Stimulated activated CD8-positive, alpha-beta memory T cell treated with anti-CD3 and anti-CD28 coated beads, Interleukin-2, amount 100 ng/mL, for 1 hour (primary cell): ENCODE results near the gene ZNF83.
"Not testable (repeated sequence)": the region's sequence is repeated elsewhere in the genome, so short reads cannot be mapped to it uniquely, and the experiment has no call there.

Experiments
- DNase-seq, 2 donors: peaks; one replicate each; pipeline ENCODE4 v3.0.0-alpha.2; 2020; ENCODE audit warnings: low read depth in 2 of 2

Gene ZNF83

DNA sequence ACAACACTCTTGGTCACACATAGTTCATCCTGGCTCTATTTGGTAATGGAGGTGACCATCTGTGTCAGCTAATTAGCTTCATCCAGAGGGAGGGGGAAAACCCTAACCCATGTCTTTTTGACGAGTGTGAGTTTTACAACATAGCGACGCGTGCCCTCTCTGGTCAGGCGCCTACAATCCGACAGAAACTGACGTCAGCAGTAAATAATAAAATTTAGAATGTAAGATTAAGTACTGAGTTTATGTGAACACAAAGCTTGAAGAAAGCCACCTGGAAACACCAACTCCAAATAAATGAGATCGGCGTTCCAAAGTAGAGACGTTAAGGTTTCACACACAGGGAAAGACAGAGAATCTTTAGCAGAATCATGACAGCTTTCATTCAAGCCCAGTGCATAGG lies 1.8 kb upstream of the ZNF83 start:
- no peak for DNase-seq

DNA sequence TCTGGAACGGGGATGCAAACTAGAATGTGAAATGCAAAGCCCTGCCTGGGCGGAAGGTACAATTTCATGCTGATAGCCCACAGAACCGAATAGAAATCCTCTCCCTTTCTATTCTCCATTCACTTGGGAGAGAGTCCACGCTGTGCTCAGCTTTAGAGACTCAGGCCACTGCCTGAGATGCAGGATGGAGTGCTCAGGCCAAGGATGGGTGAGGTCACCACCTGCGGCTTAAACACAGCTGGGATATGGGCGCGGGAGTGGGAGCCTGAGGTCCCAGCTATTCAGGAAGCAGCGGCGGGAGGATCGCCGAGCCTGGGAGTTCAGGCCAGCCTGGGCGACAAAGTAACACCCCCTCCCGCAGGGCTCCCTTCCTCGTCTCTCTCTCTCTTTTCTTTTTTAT lies 446 bp upstream of the ZNF83 start:
- DNase-seq = no peak

DNA sequence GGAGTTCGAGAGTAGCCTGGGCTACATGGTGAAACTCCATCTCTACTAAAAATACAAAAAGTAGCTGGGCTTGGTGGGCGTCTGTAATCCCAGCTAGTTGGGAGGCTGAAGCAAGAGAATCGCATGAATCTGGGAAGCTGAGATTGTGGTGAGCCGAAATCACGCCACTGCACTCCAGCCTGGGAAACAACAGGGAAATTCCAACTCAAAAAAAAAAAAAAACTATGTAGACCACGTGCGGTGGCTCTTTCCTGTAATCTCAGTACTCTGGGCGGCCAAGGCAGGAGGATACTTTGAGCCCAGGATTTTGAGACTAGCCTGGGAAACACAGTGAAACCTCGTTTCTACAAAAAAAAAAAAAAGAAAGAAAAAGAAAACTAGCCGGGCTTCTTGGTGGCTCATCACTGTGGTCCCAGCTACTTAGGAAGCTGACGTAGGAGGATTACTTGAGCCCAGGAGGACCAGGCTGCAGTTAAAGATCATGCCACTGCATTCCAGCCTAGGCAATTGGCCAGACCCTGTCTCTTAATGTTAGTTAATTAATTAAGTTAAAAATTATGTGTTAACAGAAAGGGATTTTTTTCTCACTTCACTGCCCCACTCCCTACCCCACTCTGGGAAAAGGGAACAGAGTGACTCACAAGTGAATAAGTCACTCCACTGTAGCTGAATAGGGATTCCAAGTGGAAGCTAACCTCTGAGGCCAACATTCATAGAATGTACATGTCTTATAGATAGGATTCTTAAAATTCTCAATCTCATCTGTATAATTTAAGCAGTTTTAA lies 2.2 kb downstream of the ZNF83 start:
- no peak for DNase-seq

DNA sequence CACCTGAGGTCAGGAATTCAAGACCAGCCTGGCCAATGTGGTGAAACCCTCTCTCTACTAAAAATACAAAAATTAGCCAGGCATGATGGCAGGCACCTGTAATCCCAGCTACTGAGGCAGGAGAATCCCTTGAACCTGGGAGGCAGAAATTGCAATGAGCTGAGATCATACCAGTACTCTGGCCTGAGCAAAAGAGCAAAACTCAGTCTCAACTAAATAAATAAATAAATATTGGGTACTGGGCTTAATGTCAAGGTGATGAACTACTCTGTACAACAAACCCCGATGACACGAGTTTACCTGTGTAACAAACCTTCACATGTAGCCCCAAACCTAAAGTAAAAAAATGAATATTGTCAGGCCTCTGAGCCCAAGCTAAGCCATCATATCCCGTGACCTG lies 10.7 kb downstream of the ZNF83 start:
- not testable (repeated sequence) for DNase-seq

DNA sequence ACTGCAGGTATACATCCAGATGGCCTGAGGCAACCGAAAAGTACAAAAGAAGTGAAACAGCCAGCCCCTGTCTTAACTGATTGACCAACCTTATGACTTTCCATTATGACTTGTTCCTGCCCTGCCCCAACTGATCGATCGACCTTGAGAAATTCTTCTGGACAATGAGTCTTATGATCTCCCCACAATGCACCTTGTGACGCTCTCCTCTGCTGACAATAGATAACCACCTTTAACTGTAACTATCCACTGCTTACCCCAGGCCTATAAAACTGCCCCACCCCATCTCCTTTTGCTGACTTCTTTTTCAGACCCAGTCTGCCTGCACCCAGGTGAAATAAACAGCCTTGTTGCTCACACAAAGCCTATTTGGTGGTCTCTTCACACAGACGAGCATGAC lies 11.2 kb downstream of the ZNF83 start:
- DNase-seq = no peak

DNA sequence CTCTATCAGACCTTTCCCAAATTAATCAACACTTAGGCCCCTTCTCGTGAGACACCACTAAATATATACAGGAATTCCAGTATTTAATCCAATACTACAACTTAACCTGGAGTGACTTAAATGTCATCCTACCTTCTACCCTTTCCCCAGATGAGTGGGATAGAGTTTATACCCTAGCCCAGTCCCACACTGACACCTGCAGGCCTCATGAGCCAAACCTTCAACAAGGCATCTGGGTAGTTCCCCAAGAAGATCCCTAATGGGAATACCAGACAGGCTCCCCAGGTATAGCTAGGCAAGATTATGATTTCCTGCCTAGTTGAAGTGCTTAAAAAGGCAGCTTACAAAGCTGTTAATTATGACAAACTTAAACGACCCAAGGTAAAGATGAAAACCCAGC lies 15.9 kb downstream of the ZNF83 start:
- no peak for DNase-seq

DNA sequence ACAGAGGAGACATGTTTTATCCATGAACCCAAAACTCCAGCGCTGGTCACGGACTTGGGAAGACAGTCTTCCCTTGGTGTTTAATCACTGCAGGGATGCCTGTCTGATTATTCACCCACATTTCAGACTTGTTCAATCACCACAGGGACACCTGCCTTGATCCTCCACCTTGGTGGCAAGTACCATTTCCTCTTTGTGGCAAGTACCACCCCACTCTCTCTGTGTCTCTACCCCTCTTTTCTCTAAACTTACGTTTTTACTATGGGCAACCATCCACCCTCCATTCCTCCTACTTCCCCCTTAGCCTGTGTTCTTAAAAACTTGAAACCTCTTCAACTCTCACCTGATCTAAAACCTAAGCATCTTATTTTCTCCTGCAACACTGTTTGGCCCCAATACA lies 16.8 kb downstream of the ZNF83 start:
- DNase-seq = no peak

DNA sequence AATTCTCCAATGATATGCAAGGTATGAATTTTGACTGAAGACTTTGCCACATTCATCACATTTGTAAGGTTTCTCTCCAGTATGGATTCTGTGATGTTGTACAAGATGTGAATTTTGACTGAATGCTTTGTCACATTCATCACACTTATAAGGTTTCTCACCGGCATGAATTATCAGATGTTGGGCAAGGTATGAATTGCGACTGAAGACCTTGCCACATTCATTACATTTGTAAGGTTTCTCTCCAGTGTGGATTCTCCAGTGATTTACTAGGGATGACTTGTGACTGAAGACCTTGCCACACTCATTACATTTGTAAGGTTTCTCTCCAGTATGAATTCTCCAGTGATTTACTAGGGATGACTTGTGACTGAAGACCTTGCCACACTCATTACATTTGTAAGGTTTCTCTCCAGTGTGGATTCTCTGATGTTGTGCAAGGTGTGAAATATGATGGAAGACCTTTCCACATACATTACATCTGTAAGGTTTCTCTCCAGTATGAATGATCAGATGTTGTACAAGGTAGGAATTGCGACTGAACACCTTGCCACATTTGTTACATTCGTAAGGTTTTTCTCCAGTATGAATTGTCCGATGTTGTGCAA lies 24.8 kb downstream of the ZNF83 start:
- no peak for DNase-seq

DNA sequence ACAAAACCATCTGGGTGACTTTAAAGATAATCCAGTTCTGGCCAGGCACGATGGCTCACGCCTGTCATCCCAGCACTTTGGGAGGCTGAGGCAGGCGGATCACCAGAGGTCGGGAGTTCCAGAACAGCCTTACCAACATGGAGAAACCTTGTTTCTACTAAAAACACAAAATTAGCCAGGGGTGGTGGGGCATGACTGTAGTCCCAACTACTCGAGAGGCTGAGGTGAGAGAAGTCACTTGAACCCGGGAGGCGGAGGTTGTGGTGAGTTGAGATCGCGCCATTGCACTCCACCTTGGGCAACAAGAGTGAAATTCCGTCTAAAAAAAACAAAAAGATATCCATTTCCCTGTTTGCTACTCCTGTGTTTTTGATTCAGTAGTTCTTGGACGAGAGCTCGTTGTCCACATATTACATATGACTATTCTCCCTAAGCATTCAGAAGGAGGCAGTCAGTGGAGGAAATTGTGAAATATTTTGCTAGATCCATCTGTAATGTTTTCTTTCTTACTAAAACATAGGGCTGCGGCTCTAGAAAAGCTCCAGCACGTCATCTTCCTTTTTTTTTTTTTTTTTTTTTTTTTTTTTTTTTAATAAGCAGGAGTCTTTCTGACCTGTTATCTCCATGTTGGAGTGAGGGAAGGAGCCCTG lies 34.5 kb downstream of the ZNF83 start:
- DNase-seq = no peak

DNA sequence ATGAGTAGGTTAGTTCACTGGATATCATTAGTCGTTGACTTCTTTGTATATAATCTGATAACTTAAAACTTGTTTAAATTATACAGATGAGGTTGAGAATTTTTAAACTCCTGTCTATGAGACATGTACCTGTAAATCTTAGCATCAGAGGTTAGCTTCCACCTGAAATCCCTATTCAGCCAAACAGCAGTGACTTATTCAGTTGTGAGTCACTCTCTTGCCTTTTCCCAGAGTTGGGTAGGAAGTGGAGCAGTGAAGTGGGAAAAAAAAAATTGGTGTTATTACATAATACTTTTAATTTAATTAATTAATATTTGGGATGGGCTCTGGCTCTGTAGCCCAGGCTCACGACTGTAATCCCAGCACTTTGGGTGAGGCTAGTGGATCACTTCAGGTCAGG lies 35.2 kb downstream of the ZNF83 start:
- DNase-seq = no peak

DNA sequence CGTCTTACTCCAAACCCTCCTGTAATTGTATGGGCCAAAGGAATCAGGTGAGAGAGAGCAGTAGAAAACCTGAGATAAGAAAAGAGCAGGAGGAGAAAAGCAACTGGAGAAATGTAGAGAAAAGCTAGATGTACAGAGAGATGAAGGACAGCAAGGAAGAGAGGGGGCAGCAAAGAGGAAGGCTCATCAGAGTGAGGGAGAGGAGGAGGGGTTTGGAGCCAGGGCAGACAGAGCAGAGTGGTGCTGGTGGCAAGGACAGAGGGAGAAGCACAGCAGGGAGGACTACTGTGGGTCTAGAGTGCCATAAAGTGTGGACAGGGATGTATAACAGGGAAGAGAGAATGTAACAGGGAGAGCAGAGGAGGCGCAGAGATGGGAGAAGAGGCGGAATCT lies 36.2 kb downstream of the ZNF83 start:
- DNase-seq = not testable (repeated sequence)

DNA sequence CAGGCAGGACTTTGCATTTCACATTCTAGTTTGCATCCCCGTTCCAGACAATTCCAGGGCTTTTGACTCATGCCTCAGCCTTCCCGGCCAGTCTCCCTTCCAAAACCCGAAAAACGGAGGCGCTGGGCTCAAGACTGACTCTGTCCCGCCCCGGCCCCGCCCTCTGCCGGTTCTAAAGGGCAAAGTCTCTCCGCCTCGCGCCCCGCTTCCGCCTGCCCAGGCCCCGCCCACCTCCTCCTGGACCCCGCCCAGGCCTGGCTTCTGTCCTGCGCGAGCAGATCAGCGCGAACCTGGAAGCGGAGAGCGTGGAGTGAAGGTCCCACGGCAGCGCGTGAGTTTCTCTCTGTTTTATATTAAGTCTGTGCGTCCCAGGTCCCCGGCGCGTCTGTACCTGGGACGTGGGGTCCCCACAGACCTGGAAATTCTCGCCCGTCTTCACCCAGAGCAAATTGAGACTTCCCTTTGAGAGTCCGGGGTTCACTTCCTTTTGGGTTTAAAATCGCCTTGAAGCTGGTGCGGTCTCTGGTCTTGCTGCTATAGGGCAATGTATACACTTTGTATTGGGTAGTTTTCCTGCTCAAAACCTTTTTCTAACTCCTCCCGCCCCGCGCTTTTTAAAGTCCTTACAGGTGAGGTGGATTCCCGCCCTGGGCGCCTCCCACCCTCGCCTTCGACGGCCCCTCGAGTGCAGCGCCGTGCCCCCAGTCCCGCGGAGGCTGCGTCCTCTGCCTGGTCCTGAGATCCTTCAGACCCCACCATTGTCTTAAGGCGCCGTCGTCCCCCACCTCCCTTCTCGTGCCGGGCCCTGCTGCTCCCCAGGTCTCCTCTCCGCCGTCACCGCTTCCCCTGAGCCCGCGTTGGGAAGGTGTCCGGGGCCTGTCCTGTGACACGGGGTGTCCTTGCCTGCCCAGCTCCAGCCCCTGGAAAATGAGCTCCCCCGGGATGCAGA lies 36.9 kb downstream of the ZNF83 start:
- peak; percentile 89 to 90 for DNase-seq

DNA sequence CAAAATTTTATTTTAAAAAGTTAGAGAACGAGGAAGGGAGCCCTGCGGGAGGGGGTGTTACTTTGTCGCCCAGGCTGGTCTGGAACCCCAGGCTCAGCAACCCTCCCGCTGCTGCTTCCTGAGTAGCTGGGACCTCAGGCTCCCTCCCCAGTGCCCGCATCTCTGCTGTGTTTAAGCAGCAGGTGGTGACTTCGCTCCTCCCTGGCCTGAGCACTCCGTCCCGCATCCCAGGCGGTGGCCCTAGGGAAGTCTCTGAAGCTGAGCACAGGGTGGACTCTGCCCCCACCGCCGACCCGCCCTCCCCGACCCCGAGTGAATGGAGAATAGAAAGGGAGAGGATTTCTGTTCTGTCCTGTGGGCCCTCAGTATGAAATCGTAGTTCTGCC lies 37.5 kb downstream of the ZNF83 start:
- DNase-seq = no peak

DNA sequence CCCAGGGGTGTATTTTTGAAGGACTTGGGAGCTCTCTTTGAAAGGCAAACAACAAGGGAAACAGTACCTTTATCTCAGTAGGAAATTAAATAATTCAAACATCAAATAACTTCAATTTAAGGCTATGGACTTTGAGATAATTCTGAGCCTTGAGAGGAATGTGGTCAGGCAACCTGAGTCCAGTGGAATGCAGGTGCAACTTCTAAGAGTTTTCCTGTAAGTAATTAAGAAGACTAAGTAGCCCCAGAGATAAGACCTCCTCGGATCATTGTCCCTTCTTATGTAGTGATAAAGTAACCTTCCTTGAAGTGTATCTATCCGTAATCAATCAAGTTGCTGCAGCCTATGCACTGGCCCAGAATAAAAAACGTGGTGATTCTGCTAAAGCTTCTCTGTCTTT lies 38.9 kb downstream of the ZNF83 start:
- no peak for DNase-seq

DNA sequence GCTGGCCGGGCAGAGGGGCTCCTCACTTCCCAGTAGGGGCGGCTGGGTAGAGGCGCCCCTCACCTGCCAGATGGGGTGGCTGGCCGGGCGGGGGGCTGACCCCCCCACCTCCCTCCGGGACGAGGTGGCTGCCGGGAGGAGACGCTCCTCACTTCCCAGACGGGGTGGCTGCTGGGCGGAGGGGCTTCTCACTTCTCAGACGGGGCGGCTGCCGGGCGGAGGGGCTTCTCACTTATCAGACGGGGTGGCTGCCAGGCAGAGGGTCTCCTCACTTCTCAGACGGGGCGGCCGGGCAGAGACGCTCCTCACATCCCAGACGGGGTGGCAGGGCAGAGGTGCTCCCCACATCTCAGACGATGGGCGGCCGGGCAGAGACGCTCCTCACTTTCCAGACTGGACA lies 44.7 kb downstream of the ZNF83 start:
- DNase-seq = not testable (repeated sequence)

DNA sequence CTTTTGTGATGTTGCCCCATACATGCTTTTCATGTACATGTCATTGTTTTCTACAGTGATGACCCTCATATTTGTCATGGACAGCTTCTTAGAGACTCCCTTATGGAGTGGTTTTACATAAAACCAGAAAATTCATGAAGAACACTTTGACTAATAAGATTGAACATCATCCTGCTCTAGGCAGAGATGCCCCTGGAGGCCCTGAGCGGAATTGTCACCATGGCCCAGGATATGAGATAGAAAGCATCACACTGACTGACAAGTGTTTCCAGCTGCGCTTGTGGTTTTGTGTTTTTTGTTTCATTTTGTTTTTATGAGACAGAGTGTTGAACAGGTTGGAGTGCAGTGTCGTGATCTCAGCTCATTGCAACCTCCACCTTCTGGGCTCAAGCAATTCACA lies 45.9 kb downstream of the ZNF83 start:
- no peak for DNase-seq

DNA sequence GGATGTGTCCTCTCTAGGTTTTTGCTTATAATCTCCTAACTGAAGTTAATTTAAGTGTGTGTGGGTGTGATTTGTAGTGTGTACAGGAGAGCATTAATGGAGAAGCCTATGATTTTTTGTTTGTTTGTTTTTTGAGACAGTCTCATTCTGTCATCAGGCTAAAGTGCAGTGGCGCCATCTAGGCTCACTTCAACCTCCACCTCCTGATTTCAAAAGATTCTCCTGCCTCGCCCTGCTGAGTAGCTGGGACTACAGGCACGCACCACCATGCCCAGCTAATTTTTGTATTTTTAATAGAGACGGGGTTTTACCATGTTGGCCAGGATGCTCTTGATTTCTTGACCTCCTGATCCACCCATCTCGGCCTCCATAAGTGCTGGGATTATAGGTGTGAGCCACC lies 47.4 kb downstream of the ZNF83 start:
- no peak for DNase-seq

DNA sequence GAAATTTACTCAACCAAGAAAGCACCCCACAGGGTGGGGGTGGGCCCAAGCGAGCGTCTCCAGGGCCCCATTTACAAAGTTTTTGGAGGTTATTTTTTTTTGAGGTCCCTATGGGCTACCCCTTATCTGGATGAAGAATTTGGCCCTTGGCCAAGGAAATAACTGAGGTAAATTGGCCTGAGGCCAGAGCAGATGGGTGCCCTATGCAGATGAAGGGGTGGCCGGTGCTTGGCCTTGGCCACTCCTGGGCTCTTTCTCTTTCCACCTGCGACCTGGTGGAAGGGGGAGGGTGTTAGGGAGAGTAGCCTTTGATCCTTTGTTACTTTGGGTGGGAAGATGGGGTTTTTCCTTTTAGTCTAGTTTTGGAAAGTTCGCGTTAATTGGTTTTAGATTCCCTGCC lies 52.6 kb downstream of the ZNF83 start:
- DNase-seq = no peak

DNA sequence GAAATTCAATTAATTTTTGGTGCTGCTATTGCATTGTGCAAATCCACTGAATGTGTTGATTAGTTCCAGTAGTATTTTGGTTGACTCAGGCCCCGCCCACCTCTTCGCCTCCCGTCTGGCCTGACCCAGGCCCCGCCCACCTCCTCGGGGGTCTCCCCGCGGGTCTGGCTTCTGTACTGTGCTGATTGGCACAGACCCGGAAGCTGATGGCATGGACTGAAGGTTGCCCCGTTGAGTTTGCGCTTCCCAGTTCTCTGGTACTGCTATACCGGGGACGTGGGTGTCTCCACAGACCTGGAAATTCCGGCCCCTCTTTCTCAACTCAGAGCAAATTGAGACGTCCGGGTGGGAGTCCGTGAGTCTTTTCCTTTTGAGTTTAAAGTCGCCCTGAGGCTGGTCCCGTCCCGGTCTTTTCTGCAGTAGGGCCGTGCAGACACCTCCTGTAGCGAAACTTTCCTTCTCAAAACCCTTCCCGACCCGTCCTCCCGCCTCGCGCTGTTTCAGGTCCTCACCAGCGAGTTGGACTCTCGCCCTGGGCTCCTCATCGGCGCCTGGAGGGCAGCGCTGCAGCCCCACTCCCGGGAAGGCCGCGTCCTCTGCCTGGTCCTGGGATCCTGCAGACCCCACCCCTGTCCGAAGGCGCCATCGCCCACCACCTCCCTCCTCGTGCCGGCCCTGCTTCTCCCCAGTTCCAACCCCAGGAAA lies 53.3 kb downstream of the ZNF83 start:
- DNase-seq = no peak

DNA sequence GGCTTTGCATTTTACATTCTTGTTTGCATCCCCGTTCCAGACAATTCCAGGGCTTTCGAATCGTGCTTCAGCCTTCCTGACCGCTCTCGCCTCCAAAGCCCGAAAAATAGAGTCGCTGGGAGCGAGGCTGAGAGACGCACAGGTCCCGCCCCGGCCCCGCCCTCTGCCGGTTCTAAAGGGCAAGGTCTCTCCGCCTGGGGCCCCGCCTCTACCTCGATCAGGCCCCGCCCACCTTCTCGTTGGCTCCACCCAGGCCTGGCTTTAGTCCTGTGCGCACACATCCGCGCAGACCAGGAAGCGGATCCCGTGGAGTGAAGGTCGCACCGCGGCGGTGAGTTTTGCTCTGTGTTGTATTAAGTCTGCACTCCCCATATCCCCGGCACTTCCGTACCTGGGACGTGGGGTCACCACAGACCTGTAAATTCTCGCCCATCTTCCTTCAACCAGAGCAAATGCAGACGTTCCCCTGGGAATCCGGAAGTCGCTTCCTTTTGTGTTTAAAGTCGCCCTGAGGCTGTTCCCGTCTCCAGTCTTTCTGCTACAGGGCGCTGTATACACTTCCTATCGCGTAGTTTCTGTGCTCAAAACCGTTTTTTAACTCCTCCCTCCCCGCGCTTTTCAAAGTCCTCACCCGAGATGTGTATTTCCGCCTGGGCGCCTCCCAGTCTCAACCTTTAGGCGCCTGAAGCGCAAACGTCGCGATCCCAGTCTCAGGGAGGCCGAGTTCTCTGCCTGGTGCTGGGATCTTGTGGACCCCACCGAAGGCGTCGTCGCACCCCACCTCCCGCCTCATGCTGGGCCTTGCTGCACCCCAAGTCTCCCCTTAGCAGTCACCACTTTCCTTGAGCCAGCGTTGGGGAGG lies 67.9 kb downstream of the ZNF83 start, which contains the start of gene ZNF701:
ZNF701 (plus strand) TSS at position 288 of the 862 bp plus-strand sequence. CDS start 3,861 bp downstream, outside the sequence.
- DNase-seq = peak; percentile 91
